K562 (cell line): ENCODE measurements around the gene ADARB2. TPM values are rescaled to one million over a fixed set of nuclear protein-coding genes. Genes with fewer than 3 reads are reported as not detected.

Source experiments
- ATAC-seq: fragments of 200-7000 bp; cut with Tn5 transposase; 3 replicates; pipeline ENCODE4 v1.9.1; 2020; ENCODE audit warnings: moderate library complexity
- BruUV-seq: library from RNA; stranded (reverse); fragments of 400-500 nt; replicated peaks from 2 replicates; lab custom pipeline; 2021; lab: Mats Ljungman, UMichigan
- CTCF ChIA-PET: fragments of 300-600 bp; formaldehyde crosslinking; extraction: SDS; loops from one replicate; lab custom pipeline; 2021; ENCODE audit warnings: low intra/inter-chr PET ratio; lab: Yijun Ruan, JAX
- POLR2A ChIA-PET: fragments of 300-600, 350-650 bp; sonication (Branson Sonifier 250); formaldehyde crosslinking; extraction: SDS; loops from one replicate; lab custom pipeline; 2021; ENCODE audit warnings: antibody characterized with exemption, inconsistent platforms; lab: Yijun Ruan, JAX
- DNase-seq, 4 experiments: peaks; one replicate each; pipeline versions ENCODE4 v3.0.0 to v3.0.0-alpha.2; 2011 to 2018; ENCODE audit warnings: low spot score in 3 of 4, mixed read lengths in 3 of 4; ENCODE audit errors: extremely low read depth in 1 of 4
- FAIRE-seq: peaks from 2 replicates; lab custom pipeline; 2011; peaks lifted over from hg19 to GRCh38; lab: Jason Lieb, UNC
- H2AFZ ChIP-seq: 2 replicates; pipeline ENCODE4 v1.6.0; 2011; ENCODE audit warnings: low read depth, low read length, control low read depth, inconsistent platforms
- H3K27ac ChIP-seq: fragments of 200-600 bp; 3 replicates; pipeline ENCODE4 v1.8.0; 2011; ENCODE audit warnings: low read depth, mild to moderate bottlenecking, control low read depth, inconsistent platforms, low read length, moderate library complexity, mixed read lengths; ENCODE audit errors: extremely low read depth
- H3K27me3 ChIP-seq, 2 experiments: fragments of 300-600 bp in 1 of 2; 2 replicates in 1 of 2; 3 replicates in 1 of 2; pipeline versions ENCODE4 v1.6.0 to v1.8.0; 2011; ENCODE audit warnings: inconsistent platforms in 2 of 2, low read length in 2 of 2, mild to moderate bottlenecking in 1 of 2, mixed read lengths in 1 of 2, moderate library complexity in 1 of 2; ENCODE audit not compliant: control insufficient read depth in 2 of 2, insufficient read depth in 2 of 2
- H3K36me3 ChIP-seq: fragments of 300-600 bp; 3 replicates; pipeline ENCODE4 v1.8.0; 2011; ENCODE audit warnings: mild to moderate bottlenecking, low read length, inconsistent platforms; ENCODE audit not compliant: control insufficient read depth, insufficient read depth
- H3K4me1 ChIP-seq, 2 experiments: fragments of 200-600 bp in 1 of 2; replicated peaks in 1 of 2; 2 replicates in 1 of 2; 3 replicates in 1 of 2; pipeline versions ENCODE4 v1.5.1 to v1.8.0; 2011; ENCODE audit warnings: inconsistent platforms in 2 of 2, low read length in 2 of 2, mild to moderate bottlenecking in 1 of 2, mixed read lengths in 1 of 2, moderate library complexity in 1 of 2; ENCODE audit not compliant: control insufficient read depth in 2 of 2, insufficient read depth in 2 of 2
- H3K4me2 ChIP-seq: 2 replicates; pipeline ENCODE4 v1.6.1; 2011; ENCODE audit warnings: low read length, control low read depth, inconsistent platforms, mixed read lengths; ENCODE audit not compliant: insufficient read depth
- H3K4me3 ChIP-seq: fragments of 200-600 bp; sonication (generic), shearing (Covaris generic); 2 replicates; pipeline ENCODE4 v1.5.1; 2016; ENCODE audit warnings: control low read depth, inconsistent platforms
- H3K79me2 ChIP-seq: fragments of 200-600 bp; 3 replicates; pipeline ENCODE4 v1.8.0; 2011; ENCODE audit warnings: low read length, inconsistent platforms; ENCODE audit not compliant: control insufficient read depth, insufficient read depth
- H3K9ac ChIP-seq, 2 experiments: 2 replicates each; pipeline versions ENCODE4 v1.6.0 to v1.6.1; 2011; ENCODE audit warnings: low read depth in 2 of 2, low read length in 2 of 2, control low read depth in 1 of 2, inconsistent platforms in 1 of 2, mild to moderate bottlenecking in 1 of 2, mixed read lengths in 1 of 2; ENCODE audit not compliant: insufficient read depth in 1 of 2
- H3K9me1 ChIP-seq: one replicate; pipeline ENCODE4 v1.6.0; 2011; ENCODE audit warnings: inconsistent platforms, mild to moderate bottlenecking, low read length, moderate library complexity; ENCODE audit not compliant: control insufficient read depth, insufficient read depth
- H3K9me3 ChIP-seq: replicated peaks from 2 replicates; pipeline ENCODE4 v1.5.1; 2011; ENCODE audit warnings: low read depth, low read length, inconsistent platforms; ENCODE audit not compliant: control insufficient read depth, insufficient read depth
- H4K20me1 ChIP-seq: replicated peaks from 2 replicates; pipeline ENCODE4 v1.6.1; 2011; ENCODE audit warnings: low read length, inconsistent platforms, mixed read lengths; ENCODE audit not compliant: control insufficient read depth, insufficient read depth
- BRCA1 ChIP-seq, 2 experiments: fragments of 450-650 bp in 1 of 2; sonication (generic) in 1 of 2; formaldehyde crosslinking in 1 of 2; IDR thresholded peaks; 2 replicates each; pipeline versions ENCODE4 v1.5.0 to v1.6.1; 2017 to 2020; ENCODE audit warnings: mild to moderate bottlenecking in 1 of 2, missing genetic modification reagents in 1 of 2
- KLF13 ChIP-seq: fragments of 450-650 bp; IDR thresholded peaks from 2 replicates; pipeline ENCODE4 v1.6.1; 2016; ENCODE audit warnings: missing genetic modification characterization, low read depth, mild to moderate bottlenecking, missing compliant biosample characterization, moderate library complexity, borderline replicate concordance
- RFX7 ChIP-seq: fragments of 250-450 bp; sonication (Bioruptor Pico); IDR thresholded peaks from 2 replicates; pipeline ENCODE4 v1.5.1; 2021; ENCODE audit warnings: mild to moderate bottlenecking
- SREBF2 ChIP-seq: sonication (generic); formaldehyde crosslinking; IDR thresholded peaks from 2 replicates; pipeline ENCODE4 v1.4.0; 2020; ENCODE audit warnings: mild to moderate bottlenecking, missing genetic modification reagents
- WGBS: fragments of 100-300 bp; shearing (Covaris generic); methylation state at CpG from one replicate; pipeline ENCODE4 v1.1.6; 2016; ENCODE audit warnings: low coverage, mixed read lengths; ENCODE audit not compliant: insufficient coverage; ENCODE audit errors: missing lambda C conversion rate; 5-methylcytosine and 5-hydroxymethylcytosine counted together
- in situ Hi-C: fragments of 300-500 bp; cut with MboI; formaldehyde crosslinking; loops from 4 replicates; pipeline ENCODE4 v1.15.0; 2018; ENCODE audit warnings: inconsistent platforms, mixed read lengths
- intact Hi-C: fragments of 100-400 bp; cut with micrococcal nuclease; formaldehyde crosslinking; loops from 2 replicates; pipeline ENCODE4 v1.14.2; 2022
- polyA plus RNA-seq, 8 experiments: library from polyadenylated mRNA; depleted of rRNA in 4 of 8; stranded (reverse) in 5 of 8; unstranded in 3 of 8; fragments of >200 nt; fragmentation: Nextera tagmentation in 2 of 8; fragmentation: Illumina TruSeq in 1 of 8; extraction: Ambion mirVana in 2 of 8; extraction: Trizol in 1 of 8; gene quantifications; 2 replicates each; pipeline versions ENCODE4 v1.2.1 to v1.2.3, GENCODE V29; 2011 to 2014; ENCODE audit warnings: inconsistent platforms in 1 of 8, missing spikeins in 1 of 8
- total RNA-seq, 7 experiments: library from RNA; depleted of rRNA in 6 of 7; stranded (reverse); fragments of >200 nt in 6 of 7; fragmentation: Illumina TruSeq in 2 of 7; extraction: Trizol in 2 of 7; gene quantifications; 2 replicates each; pipeline versions ENCODE4 v1.2.1 to v1.2.3, GENCODE V29; 2011 to 2021; ENCODE audit warnings: low replicate concordance in 1 of 7
- TF ChIP-seq, protein P1 (sequence below): IDR thresholded peaks from 3 replicates; pipeline ENCODE4 v1.6.1; 2011; ENCODE audit warnings: borderline replicate concordance, mild to moderate bottlenecking, moderate library complexity; ENCODE audit not compliant: insufficient read length; ENCODE audit errors: extremely low read depth

The ADARB2 gene
- total and polyA plus RNA-seq, 9 of the 15 experiments (the other 6 are each of a cell fraction or from before 2014, with no cell fraction given), result not detected

GRCh38 chr10:1507436-1507835 is 229.9 kb downstream of the ADARB2 start (continued):
- TF ChIP-seq, protein P1, sequence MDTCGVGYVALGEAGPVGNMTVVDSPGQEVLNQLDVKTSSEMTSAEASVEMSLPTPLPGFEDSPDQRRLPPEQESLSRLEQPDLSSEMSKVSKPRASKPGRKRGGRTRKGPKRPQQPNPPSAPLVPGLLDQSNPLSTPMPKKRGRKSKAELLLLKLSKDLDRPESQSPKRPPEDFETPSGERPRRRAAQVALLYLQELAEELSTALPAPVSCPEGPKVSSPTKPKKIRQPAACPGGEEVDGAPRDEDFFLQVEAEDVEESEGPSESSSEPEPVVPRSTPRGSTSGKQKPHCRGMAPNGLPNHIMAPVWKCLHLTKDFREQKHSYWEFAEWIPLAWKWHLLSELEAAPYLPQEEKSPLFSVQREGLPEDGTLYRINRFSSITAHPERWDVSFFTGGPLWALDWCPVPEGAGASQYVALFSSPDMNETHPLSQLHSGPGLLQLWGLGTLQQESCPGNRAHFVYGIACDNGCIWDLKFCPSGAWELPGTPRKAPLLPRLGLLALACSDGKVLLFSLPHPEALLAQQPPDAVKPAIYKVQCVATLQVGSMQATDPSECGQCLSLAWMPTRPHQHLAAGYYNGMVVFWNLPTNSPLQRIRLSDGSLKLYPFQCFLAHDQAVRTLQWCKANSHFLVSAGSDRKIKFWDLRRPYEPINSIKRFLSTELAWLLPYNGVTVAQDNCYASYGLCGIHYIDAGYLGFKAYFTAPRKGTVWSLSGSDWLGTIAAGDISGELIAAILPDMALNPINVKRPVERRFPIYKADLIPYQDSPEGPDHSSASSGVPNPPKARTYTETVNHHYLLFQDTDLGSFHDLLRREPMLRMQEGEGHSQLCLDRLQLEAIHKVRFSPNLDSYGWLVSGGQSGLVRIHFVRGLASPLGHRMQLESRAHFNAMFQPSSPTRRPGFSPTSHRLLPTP, result no peak
- TF ChIP-seq KLF13 (tag), result no peak

DNA sequence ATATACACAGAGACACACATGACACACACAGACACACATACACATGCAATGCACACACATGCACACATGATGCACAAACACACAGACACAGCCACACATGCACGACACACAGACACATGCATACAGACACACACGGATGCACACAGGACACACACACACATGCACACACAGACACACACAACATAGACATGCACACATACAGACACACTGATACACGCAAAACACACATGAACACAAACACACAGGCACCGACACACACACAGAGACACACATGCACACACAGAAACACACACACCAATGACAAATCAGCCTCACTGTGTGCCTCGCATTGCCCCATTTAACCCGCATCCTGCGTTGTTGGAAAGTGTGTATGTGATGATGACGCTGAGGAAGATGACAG is 232.4 kb downstream of the ADARB2 start:
- H4K20me1 ChIP-seq, result no peaks in the 10 kb centered on the region
- H3K9me1 ChIP-seq, result no peaks in the 10 kb centered on the region
- no peaks in the 10 kb centered on the region for H3K9me3 ChIP-seq
- 1% methylated on average over 8 of the region's 8 CpGs for WGBS
- no peaks in the 10 kb centered on the region for H3K4me1 ChIP-seq
- POLR2A ChIA-PET, result no interaction called here
- intact Hi-C loops, result no loop called here
- TF ChIP-seq BRCA1 (IDR thresholded peaks at IDR 0.05) (no peak), BRCA1 (CRISPR knock-in tag; IDR thresholded peaks at IDR 0.05) (no peak), SREBF2 (CRISPR knock-in tag) (no peak), RFX7 (CRISPR knock-in tag) (no peak)
- H3K27ac ChIP-seq, result no peak overlapping the region
- BruUV-seq, result no TSS peak
- no peak overlapping the region for H2AFZ ChIP-seq
- H3K27me3 ChIP-seq, result peaks cover 4 to 27% of the 10 kb centered on the region in 2 experiments; a peak in 4 of 5 replicates
- H3K79me2 ChIP-seq, result no peaks in the 10 kb centered on the region
- no peak overlapping the region for H3K9ac ChIP-seq
- FAIRE-seq, result no peak
- H3K36me3 ChIP-seq, result no peaks in the 10 kb centered on the region
- CTCF ChIA-PET, result no interaction called here
- ATAC-seq, result no peak
- DNase-seq, result no peak
- H3K4me3 ChIP-seq, result no peak overlapping the region
- in situ Hi-C loops, result no loop called here
- no peak overlapping the region for H3K4me2 ChIP-seq
